ENCODE measurements around the gene KMT5C. TPM values are rescaled to one million over a fixed set of nuclear protein-coding genes. Genes with fewer than 3 reads are reported as not detected.

Gene KMT5C
- total RNA-seq, 2 experiments from 2014 or later: 22.8 to 36.1 TPM

DNA sequence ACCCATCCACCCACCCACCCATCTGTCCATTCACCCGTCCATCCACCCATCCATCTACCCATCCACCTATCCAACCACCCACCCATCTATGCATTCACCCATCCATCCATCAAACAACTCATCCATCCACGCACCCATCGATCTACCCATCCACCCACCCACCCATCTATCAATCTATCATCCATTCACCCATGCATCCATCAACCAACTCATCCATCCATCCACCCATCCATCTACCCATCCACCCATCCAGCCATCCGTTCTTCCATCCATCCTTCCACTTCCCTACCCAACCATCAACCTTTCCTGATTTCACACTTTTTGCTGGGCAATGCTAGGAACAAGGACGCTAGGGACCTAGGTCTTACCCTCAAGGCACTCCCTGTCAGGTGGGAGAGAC is 42.3 kb downstream of the KMT5C start:
- DNase-seq (ENCODE audit: low spot score): no peak
- Histone ChIP-seq H3K9me3 (ENCODE audit: low read length) (no peaks in the 10 kb centered on the region), H3K9me2 (ENCODE audit: insufficient read depth, low read length) (no peaks in the 10 kb centered on the region), H3K79me2 (ENCODE audit: insufficient read depth, low read depth, low read length) (peaks cover 24% of the 10 kb centered on the region), H3K4me2 (ENCODE audit: low read length) (no peak overlapping the region), H2AFZ (ENCODE audit: low read length) (no peak overlapping the region), H3K27ac (ENCODE audit: low read depth, low read length, poor library complexity, severe bottlenecking) (no peak overlapping the region), H3K4me1 (ENCODE audit: insufficient read depth, low read length, poor library complexity, severe bottlenecking) (peaks cover 18% of the 10 kb centered on the region), H3K36me3 (ENCODE audit: insufficient read depth, low read length) (peaks cover 12% of the 10 kb centered on the region), H3K4me3 (ENCODE audit: low read depth, low read length, poor library complexity, severe bottlenecking) (no peak overlapping the region), H4K20me1 (ENCODE audit: insufficient read depth, low read length) (peaks cover 10% of the 10 kb centered on the region)
- intact Hi-C loops (cut with micrococcal nuclease; ENCODE audit: unreplicated experiment): no loop called here
- no peak for TF ChIP-seq CTCF (conservative IDR thresholded peaks at IDR 0.05; ENCODE audit: low read length)
- TF ChIP-seq EZH2phosphoT487 (IDR thresholded peaks at IDR 0.05; ENCODE audit: borderline replicate concordance, low read depth, low read length): no peak
- BruUV-seq (replicated peaks): no TSS peak
- CTCF ChIA-PET (ENCODE audit: unreplicated experiment): interaction anchor here (0.6 kb wide), 1 partner anchor 21 kb away, joined by 5 read pairs; no protein-coding TSS in a partner anchor
- POLR2A ChIA-PET: no interaction called here

GRCh38 chr19:55382522-55383054 is 42.9 kb downstream of the KMT5C start:
- BruUV-seq (replicated peaks): no TSS peak
- DNase-seq (ENCODE audit: low spot score): no peak
- peak overlapping the region; percentile 73 for H3K4me2 ChIP-seq (ENCODE audit: low read length)
- H3K9me2 ChIP-seq (ENCODE audit: insufficient read depth, low read length): no peaks in the 10 kb centered on the region
- H3K9me3 ChIP-seq (ENCODE audit: low read length): no peaks in the 10 kb centered on the region
- TF ChIP-seq CTCF (conservative IDR thresholded peaks at IDR 0.05; ENCODE audit: low read length): no peak
- no peak for TF ChIP-seq EZH2phosphoT487 (IDR thresholded peaks at IDR 0.05; ENCODE audit: borderline replicate concordance, low read depth, low read length)
- H3K4me3 ChIP-seq (ENCODE audit: low read depth, low read length, poor library complexity, severe bottlenecking): peak overlapping the region; percentile 63
- intact Hi-C loops (cut with micrococcal nuclease; ENCODE audit: unreplicated experiment): no loop called here
- H4K20me1 ChIP-seq (ENCODE audit: insufficient read depth, low read length): peaks cover 16% of the 10 kb centered on the region
- no peak overlapping the region for H3K27ac ChIP-seq (ENCODE audit: low read depth, low read length, poor library complexity, severe bottlenecking)
- POLR2A ChIA-PET: interaction anchor here (1.1 to 1.6 kb wide), 2 partner anchors 43 to 88 kb away, joined by 3 to 7 read pairs; partner anchors contain the start of gene KMT5C
- H3K79me2 ChIP-seq (ENCODE audit: insufficient read depth, low read depth, low read length): peaks cover 30% of the 10 kb centered on the region
- peaks cover 18% of the 10 kb centered on the region for H3K36me3 ChIP-seq (ENCODE audit: insufficient read depth, low read length)
- peaks cover 24% of the 10 kb centered on the region for H3K4me1 ChIP-seq (ENCODE audit: insufficient read depth, low read length, poor library complexity, severe bottlenecking)
- CTCF ChIA-PET (ENCODE audit: unreplicated experiment): no interaction called here
- H2AFZ ChIP-seq (ENCODE audit: low read length): no peak overlapping the region

Data from OCI-LY7 (cell line).